ENCODE data around the gene RNF144A. TPM values are rescaled to one million over a fixed set of nuclear protein-coding genes. Genes with fewer than 3 reads are reported as not detected.

The RNF144A gene
- total RNA-seq, 1 experiment from 2014 or later, result 13.6 TPM

DNA sequence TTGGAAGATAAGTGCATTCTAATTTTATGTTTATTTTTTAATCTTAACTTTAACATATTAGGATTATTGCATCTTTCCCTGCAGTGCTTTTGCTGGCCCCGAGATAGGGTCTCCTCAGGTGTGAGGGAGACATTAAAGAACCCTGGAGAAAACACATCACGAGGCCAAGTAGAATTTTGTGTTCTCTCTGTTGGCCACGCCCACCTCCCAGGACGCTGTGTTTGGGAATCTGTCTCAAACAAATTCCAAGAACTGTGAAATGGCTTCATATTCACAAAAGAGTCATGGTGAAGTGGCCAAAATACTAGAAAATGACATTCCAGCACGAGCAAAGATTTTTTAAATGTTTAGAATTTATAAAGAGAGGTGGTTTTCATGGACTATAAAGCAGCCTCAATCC is 27.3 kb downstream of the RNF144A start:
- ATAC-seq, result no peak
- ChIA-PET CTCF (no interaction called here), POLR2A (no interaction called here)
- no peak for DNase-seq (ENCODE audit: low spot score)
- no peak for TF ChIP-seq FOXP1 (CRISPR knock-in tag; IDR thresholded peaks at IDR 0.05; ENCODE audit: borderline replicate concordance)
- no peak for TF ChIP-seq TP53 (CRISPR knock-in tag; IDR thresholded peaks at IDR 0.05)
- no peak for TF ChIP-seq JUN (CRISPR knock-in tag; IDR thresholded peaks at IDR 0.05)
- no peak for TF ChIP-seq IRF1 (CRISPR knock-in tag; IDR thresholded peaks at IDR 0.05)
- TF ChIP-seq HMGA2 (CRISPR knock-in tag; IDR thresholded peaks at IDR 0.05), result no peak
- TF ChIP-seq, protein P1, sequence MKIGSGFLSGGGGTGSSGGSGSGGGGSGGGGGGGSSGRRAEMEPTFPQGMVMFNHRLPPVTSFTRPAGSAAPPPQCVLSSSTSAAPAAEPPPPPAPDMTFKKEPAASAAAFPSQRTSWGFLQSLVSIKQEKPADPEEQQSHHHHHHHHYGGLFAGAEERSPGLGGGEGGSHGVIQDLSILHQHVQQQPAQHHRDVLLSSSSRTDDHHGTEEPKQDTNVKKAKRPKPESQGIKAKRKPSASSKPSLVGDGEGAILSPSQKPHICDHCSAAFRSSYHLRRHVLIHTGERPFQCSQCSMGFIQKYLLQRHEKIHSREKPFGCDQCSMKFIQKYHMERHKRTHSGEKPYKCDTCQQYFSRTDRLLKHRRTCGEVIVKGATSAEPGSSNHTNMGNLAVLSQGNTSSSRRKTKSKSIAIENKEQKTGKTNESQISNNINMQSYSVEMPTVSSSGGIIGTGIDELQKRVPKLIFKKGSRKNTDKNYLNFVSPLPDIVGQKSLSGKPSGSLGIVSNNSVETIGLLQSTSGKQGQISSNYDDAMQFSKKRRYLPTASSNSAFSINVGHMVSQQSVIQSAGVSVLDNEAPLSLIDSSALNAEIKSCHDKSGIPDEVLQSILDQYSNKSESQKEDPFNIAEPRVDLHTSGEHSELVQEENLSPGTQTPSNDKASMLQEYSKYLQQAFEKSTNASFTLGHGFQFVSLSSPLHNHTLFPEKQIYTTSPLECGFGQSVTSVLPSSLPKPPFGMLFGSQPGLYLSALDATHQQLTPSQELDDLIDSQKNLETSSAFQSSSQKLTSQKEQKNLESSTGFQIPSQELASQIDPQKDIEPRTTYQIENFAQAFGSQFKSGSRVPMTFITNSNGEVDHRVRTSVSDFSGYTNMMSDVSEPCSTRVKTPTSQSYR (CRISPR knock-in tag; IDR thresholded peaks at IDR 0.05), result no peak
- no peak for TF ChIP-seq PRDM15 (CRISPR knock-in tag; IDR thresholded peaks at IDR 0.05)
- TF ChIP-seq GRHL2 (CRISPR knock-in tag; IDR thresholded peaks at IDR 0.05; ENCODE audit: insufficient replicate concordance, severe bottlenecking), result no peak
- TF ChIP-seq NR2C2 (CRISPR knock-in tag; IDR thresholded peaks at IDR 0.05), result no peak
- TF ChIP-seq ETV6 (CRISPR knock-in tag; IDR thresholded peaks at IDR 0.05), result no peak
- TF ChIP-seq ZNF232 (CRISPR knock-in tag; IDR thresholded peaks at IDR 0.05), result no peak
- no peak for TF ChIP-seq CBFB (CRISPR knock-in tag; IDR thresholded peaks at IDR 0.05; ENCODE audit: low read depth)
- no peak for TF ChIP-seq ZNF263 (CRISPR knock-in tag; IDR thresholded peaks at IDR 0.05; ENCODE audit: low read depth)
- TF ChIP-seq, protein P2, sequence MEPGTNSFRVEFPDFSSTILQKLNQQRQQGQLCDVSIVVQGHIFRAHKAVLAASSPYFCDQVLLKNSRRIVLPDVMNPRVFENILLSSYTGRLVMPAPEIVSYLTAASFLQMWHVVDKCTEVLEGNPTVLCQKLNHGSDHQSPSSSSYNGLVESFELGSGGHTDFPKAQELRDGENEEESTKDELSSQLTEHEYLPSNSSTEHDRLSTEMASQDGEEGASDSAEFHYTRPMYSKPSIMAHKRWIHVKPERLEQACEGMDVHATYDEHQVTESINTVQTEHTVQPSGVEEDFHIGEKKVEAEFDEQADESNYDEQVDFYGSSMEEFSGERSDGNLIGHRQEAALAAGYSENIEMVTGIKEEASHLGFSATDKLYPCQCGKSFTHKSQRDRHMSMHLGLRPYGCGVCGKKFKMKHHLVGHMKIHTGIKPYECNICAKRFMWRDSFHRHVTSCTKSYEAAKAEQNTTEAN (CRISPR knock-in tag; IDR thresholded peaks at IDR 0.05), result no peak
- TF ChIP-seq NFE2L1 (CRISPR knock-in tag; IDR thresholded peaks at IDR 0.05), result no peak
- Mint-ChIP-seq H3K4me3 (no peak overlapping the region), H3K27ac (no peak overlapping the region), H3K9me3 (no peaks in the 10 kb centered on the region), H3K36me3 (peaks cover 20% of the 10 kb centered on the region), H3K27me3 (ENCODE audit: low read depth) (no peaks in the 10 kb centered on the region), H3K4me1 (peaks cover 24% of the 10 kb centered on the region)

GRCh38 chr2:6945087-6945813 is 28.0 kb downstream of the RNF144A start:
- ChIA-PET POLR2A (no interaction called here), CTCF (no interaction called here)
- Mint-ChIP-seq H3K9me3 (no peaks in the 10 kb centered on the region), H3K27ac (no peak overlapping the region), H3K36me3 (peaks cover 20% of the 10 kb centered on the region), H3K4me3 (no peak overlapping the region), H3K27me3 (ENCODE audit: low read depth) (no peaks in the 10 kb centered on the region), H3K4me1 (peaks cover 18% of the 10 kb centered on the region)
- DNase-seq (ENCODE audit: low spot score), result no peak
- ATAC-seq, result no peak; the same call in 1 of the 2 replicates
- TF ChIP-seq FOXJ3 (CRISPR knock-in tag; IDR thresholded peaks at IDR 0.05; ENCODE audit: borderline replicate concordance), result no peak
- no peak for TF ChIP-seq ZNF121 (CRISPR knock-in tag; IDR thresholded peaks at IDR 0.05)
- no peak for TF ChIP-seq NFE2L1 (CRISPR knock-in tag; IDR thresholded peaks at IDR 0.05)
- no peak for TF ChIP-seq RORB (CRISPR knock-in tag; IDR thresholded peaks at IDR 0.05)
- TF ChIP-seq, protein P3, sequence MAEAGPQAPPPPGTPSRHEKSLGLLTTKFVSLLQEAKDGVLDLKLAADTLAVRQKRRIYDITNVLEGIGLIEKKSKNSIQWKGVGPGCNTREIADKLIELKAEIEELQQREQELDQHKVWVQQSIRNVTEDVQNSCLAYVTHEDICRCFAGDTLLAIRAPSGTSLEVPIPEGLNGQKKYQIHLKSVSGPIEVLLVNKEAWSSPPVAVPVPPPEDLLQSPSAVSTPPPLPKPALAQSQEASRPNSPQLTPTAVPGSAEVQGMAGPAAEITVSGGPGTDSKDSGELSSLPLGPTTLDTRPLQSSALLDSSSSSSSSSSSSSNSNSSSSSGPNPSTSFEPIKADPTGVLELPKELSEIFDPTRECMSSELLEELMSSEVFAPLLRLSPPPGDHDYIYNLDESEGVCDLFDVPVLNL (CRISPR knock-in tag; IDR thresholded peaks at IDR 0.05; ENCODE audit: borderline replicate concordance, low read depth), result no peak
- TF ChIP-seq AR (CRISPR knock-in tag; IDR thresholded peaks at IDR 0.05), result no peak
- TF ChIP-seq NR2C2 (CRISPR knock-in tag; IDR thresholded peaks at IDR 0.05), result no peak
- no peak for TF ChIP-seq CREB1 (CRISPR knock-in tag; IDR thresholded peaks at IDR 0.05)
